ENCODE data around the gene KLHL29. TPM values are rescaled to one million over a fixed set of nuclear protein-coding genes. Genes with fewer than 3 reads are reported as not detected.

The KLHL29 gene
- total RNA-seq, 1 donor from 2014 or later, result 16.3 TPM

DNA sequence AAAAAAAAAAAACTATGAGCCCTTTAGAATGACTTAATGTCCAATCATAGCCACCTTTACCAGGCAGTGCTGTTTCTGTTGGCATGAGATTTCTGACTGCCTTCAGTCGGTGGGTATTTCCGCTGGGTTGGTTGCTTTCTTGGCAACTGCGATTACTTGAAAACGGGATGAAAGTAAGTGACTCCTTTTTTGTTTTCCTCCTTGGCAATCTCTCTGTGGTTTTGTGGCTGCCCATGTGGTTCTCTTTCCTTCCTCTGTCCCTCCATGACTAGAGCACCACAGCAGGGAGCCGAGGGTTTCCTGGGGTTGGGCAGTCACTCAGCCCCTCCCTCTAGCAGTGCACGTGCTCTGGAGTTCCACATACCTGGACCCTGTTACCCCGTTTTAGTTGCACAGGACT lies 112.1 kb downstream of the KLHL29 start:
- Histone ChIP-seq H3K4me1 (peaks cover 21 to 42% of the 10 kb centered on the region in 2 donors), H3K27me3 (no peaks in the 10 kb centered on the region), H3K9me3 (no peaks in the 10 kb centered on the region), H3K27ac (peak overlapping the region; percentile 51 to 66), H3K4me3 (no peak overlapping the region), H3K36me3 (no peaks in the 10 kb centered on the region)
- intact Hi-C loops (cut with DNase I), result loop anchor here (5.0 kb wide), 1 partner anchor 85 kb away; no protein-coding TSS in a partner anchor
- TF ChIP-seq, protein P1, sequence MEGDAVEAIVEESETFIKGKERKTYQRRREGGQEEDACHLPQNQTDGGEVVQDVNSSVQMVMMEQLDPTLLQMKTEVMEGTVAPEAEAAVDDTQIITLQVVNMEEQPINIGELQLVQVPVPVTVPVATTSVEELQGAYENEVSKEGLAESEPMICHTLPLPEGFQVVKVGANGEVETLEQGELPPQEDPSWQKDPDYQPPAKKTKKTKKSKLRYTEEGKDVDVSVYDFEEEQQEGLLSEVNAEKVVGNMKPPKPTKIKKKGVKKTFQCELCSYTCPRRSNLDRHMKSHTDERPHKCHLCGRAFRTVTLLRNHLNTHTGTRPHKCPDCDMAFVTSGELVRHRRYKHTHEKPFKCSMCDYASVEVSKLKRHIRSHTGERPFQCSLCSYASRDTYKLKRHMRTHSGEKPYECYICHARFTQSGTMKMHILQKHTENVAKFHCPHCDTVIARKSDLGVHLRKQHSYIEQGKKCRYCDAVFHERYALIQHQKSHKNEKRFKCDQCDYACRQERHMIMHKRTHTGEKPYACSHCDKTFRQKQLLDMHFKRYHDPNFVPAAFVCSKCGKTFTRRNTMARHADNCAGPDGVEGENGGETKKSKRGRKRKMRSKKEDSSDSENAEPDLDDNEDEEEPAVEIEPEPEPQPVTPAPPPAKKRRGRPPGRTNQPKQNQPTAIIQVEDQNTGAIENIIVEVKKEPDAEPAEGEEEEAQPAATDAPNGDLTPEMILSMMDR (IDR thresholded peaks at IDR 0.05), result no peak
- DNase-seq (ENCODE audit: low spot score in 2 of 2), result peak; percentile 39 to 86

DNA sequence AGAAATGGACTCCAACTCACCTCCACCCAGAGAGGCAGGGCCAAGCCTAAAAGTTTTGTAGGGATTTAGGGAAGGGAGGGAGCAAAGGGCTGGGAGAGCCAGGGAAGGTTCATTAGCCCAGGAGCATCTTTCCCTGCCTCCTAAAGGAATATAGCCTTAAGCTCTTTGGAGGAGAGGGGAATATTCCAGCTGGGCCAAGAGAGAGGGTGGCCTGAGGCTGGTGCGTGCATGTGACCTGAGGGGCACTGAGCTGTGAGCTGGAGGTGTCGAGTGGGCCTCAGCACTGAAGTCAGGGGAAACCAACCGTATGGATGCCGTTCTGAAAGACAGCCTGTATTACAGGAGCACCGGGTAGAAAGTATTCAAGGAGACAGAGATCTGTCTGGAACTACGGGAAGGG lies 112.6 kb downstream of the KLHL29 start:
- no peaks in the 10 kb centered on the region for H3K9me3 ChIP-seq
- H3K4me3 ChIP-seq, result no peak overlapping the region
- peaks cover 21 to 42% of the 10 kb centered on the region in 2 donors for H3K4me1 ChIP-seq
- no peaks in the 10 kb centered on the region for H3K36me3 ChIP-seq
- H3K27me3 ChIP-seq, result no peaks in the 10 kb centered on the region
- peak overlapping the region; percentile 51 to 66 for H3K27ac ChIP-seq
- intact Hi-C loops (cut with DNase I), result loop anchor here (5.0 kb wide), 1 partner anchor 85 kb away; no protein-coding TSS in a partner anchor
- no peak for DNase-seq (ENCODE audit: low spot score in 2 of 2)
- TF ChIP-seq, protein P1 (IDR thresholded peaks at IDR 0.05), result no peak

DNA sequence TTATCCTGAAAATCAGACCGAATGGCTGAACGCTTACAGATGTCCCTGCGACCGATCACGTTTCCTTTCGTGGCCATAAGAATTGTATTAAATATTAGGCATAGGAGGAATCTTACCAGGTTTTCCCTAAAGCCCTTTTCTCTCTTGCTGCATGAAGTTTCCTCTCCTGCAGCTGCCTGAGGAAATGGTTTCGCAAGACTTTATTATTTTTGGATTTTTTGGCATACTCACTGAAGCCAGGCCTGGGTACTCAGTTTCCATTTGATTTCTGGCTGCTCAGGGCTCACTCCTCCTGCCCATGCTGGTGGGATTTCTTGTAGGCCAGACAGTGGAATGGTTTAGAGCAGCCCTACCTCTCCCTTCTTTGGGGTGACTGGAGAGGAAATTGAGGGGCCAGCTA lies 114.0 kb downstream of the KLHL29 start:
- H3K27ac ChIP-seq, result peak overlapping the region; percentile 51 to 66
- H3K4me1 ChIP-seq, result peaks cover 21 to 48% of the 10 kb centered on the region in 2 donors
- no peaks in the 10 kb centered on the region for H3K27me3 ChIP-seq
- DNase-seq (ENCODE audit: low spot score in 2 of 2), result no peak
- TF ChIP-seq, protein P1 (IDR thresholded peaks at IDR 0.05), result no peak
- intact Hi-C loops (cut with DNase I), result loop anchor here (5.0 kb wide), 1 partner anchor 87 kb away; no protein-coding TSS in a partner anchor
- H3K36me3 ChIP-seq, result no peaks in the 10 kb centered on the region
- H3K4me3 ChIP-seq, result no peak overlapping the region
- no peaks in the 10 kb centered on the region for H3K9me3 ChIP-seq

DNA sequence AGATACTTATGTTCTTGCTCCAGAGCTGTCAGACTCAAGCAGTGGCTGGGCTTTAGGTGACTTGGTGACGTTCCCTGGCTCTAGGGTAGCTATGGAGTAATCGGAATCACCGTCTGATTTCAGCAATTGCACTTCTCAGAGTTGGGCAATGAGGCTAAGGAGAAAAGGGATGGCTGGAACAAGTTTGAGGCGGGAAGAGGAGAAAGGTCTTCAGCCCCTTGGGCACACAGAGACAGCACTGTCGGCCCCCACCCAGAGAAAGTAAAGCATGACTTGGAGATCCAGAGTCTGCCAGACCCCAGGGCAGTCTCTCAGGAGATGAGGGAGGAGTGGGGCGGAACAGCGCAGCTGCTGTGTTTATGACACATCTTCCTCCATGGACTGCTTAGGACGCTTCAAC lies 114.5 kb downstream of the KLHL29 start:
- Histone ChIP-seq H3K27ac (peak overlapping the region; percentile 51 to 66), H3K4me3 (no peak overlapping the region), H3K9me3 (no peaks in the 10 kb centered on the region), H3K36me3 (no peaks in the 10 kb centered on the region), H3K27me3 (no peaks in the 10 kb centered on the region), H3K4me1 (peaks cover 21 to 48% of the 10 kb centered on the region in 2 donors)
- TF ChIP-seq, protein P1 (IDR thresholded peaks at IDR 0.05), result no peak
- intact Hi-C loops (cut with DNase I), result loop anchor here (5.0 kb wide), 1 partner anchor 87 kb away; no protein-coding TSS in a partner anchor
- DNase-seq (ENCODE audit: low spot score in 2 of 2), result no peak

DNA sequence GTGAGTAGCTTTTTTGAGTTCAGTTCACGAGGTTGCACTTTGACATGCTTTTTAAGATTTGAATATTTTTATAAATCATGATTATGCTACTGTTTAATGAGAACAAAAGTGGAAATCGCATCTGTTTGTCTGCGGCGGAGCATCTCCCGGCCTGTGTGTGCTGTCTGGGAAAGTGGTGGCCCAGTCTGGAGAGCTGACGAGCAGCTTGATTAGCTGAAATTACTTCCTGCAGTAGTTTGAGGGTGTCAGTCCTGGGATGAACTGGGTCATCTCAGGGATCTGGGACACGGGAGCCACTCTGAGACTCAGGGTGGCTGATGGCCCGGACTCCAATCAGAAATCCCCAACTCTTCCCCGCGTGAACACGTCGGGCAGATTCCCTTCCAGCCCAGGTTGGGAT lies 115.9 kb downstream of the KLHL29 start:
- intact Hi-C loops (cut with DNase I), result no loop called here
- H3K4me1 ChIP-seq, result peaks cover 21 to 39% of the 10 kb centered on the region in 2 donors

More for the DNA sequence above, 115.9 kb downstream of the KLHL29 start:
- Histone ChIP-seq H3K4me3 (no peak overlapping the region), H3K36me3 (no peaks in the 10 kb centered on the region), H3K9me3 (no peaks in the 10 kb centered on the region), H3K27me3 (no peaks in the 10 kb centered on the region), H3K27ac (no peak overlapping the region)
- no peak for DNase-seq (ENCODE audit: low spot score in 2 of 2)
- TF ChIP-seq, protein P1 (IDR thresholded peaks at IDR 0.05), result no peak
